ENCODE data around the gene ADAMTSL1.

Gene ADAMTSL1

GRCh38 chr9:18639911-18640310 lies 166.0 kb downstream of the ADAMTSL1 start:
- in situ Hi-C loops (cut with HindIII; ENCODE audit: low sequenced_read_pairs): no loop called here

- in situ Hi-C loops (cut with HindIII; ENCODE audit: low sequenced_read_pairs): no loop called here
Observed at GRCh38 chr9:18658804-18659705, 185.1 kb downstream of the ADAMTSL1 start.

GRCh38 chr9:18660001-18660400 lies 186.0 kb downstream of the ADAMTSL1 start:
- in situ Hi-C loops (cut with HindIII; ENCODE audit: low sequenced_read_pairs): no loop called here

DNA sequence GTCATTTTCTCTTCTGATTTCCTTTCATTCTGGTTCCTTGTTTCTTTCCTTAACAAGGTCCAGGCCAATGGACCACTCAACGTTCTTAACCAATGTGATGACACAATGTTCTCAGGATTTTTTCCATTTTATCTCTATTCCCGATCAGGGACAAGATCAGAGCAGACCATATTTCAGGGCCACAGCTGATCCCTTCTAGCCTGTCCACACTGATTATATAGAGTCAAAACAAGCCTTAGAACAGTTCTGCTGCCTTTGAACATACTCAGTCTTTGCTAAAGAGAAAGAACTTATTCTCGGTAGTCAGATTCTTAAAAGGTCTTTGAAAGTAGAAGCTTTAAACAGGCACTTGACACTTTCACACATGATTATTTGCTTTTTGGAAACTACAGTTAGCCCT lies 188.4 kb downstream of the ADAMTSL1 start:
- in situ Hi-C loops (cut with HindIII; ENCODE audit: low sequenced_read_pairs): no loop called here

DNA sequence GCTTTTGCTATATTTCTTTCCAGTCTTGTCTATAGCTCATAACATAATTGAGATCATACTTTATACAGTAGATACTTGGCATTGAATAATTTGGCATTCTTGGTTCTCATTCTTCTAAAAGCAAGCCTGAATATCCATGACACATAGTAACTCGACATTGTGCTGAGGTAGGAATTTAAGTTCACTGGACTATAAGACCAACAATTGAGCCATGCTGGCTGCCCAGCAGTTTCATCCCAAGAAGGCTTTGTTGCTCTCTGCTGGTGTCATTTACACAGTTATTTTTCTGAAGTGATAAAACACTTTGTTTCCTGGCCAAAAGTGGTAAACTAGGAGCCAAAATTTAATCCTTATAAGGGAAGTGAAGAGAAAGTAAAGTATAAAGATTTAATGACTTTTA lies 192.0 kb downstream of the ADAMTSL1 start:
- in situ Hi-C loops (cut with HindIII; ENCODE audit: low sequenced_read_pairs): no loop called here

DNA sequence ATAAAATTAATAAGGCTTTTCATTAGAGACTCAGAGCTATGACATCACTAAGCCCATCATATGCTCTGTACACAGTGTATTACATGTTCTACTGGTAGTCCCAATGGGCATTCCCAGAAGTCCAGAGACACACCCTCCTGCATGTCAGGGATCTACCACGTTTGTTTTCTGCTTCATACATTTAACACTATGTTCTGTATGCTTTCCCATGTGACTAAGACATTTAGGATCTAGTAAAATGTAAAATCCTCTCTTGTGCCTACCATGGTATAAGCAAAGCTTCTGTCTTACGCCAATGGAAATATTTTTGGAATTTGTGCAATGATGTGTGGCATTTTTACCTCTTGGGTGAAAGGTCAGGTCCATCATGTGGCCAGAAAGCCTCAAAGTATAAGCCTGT lies 192.4 kb downstream of the ADAMTSL1 start:
- in situ Hi-C loops (cut with HindIII; ENCODE audit: low sequenced_read_pairs): no loop called here

- in situ Hi-C loops (cut with HindIII; ENCODE audit: low sequenced_read_pairs): no loop called here
Observed at GRCh38 chr9:18666986-18667772, 193.2 kb downstream of the ADAMTSL1 start.

GRCh38 chr9:18668944-18669343 lies 195.0 kb downstream of the ADAMTSL1 start:
- in situ Hi-C loops (cut with HindIII; ENCODE audit: low sequenced_read_pairs): no loop called here

DNA sequence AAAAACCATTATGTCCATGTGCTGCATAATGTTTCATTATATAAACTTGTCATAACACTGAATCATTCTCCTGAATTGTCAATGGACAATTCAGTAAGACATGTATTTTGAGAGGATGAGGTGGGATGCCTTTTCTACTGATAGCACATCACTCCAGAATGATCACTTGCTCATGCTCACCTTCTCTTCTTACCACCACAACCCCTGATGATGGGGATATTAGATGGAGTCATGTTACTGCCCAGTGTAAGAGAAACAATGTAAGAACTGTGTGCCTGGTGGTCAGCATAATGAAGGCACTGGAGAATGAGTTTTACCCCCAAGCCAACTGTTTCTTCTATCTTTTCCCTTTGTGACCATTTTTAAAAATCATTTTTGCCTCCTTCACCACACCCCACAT lies 198.8 kb downstream of the ADAMTSL1 start:
- in situ Hi-C loops (cut with HindIII; ENCODE audit: low sequenced_read_pairs): no loop called here

GRCh38 chr9:18673179-18673578 lies 199.2 kb downstream of the ADAMTSL1 start:
- in situ Hi-C loops (cut with HindIII; ENCODE audit: low sequenced_read_pairs): no loop called here

DNA sequence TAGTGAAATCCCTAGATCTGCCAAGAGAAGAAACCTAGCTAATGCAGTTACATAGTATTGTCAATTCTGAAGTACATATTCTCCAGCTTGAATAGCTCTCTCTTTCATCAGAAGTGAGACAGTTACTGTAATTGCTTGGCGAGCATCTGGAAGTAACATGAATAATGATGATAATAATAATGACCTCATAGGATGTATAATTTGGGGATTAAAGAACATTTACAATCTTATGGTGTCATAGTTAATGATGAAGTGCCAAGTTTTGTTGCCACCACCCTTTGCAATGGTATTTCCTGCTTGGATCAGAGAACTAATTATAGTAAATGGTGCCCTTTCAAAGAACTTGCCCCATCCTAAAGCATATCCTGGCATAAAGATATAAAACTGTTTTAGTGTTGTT lies 201.4 kb downstream of the ADAMTSL1 start:
- in situ Hi-C loops (cut with HindIII; ENCODE audit: low sequenced_read_pairs): no loop called here

GRCh38 chr9:18675973-18676372 lies 202.0 kb downstream of the ADAMTSL1 start:
- in situ Hi-C loops (cut with HindIII; ENCODE audit: low sequenced_read_pairs): no loop called here

DNA sequence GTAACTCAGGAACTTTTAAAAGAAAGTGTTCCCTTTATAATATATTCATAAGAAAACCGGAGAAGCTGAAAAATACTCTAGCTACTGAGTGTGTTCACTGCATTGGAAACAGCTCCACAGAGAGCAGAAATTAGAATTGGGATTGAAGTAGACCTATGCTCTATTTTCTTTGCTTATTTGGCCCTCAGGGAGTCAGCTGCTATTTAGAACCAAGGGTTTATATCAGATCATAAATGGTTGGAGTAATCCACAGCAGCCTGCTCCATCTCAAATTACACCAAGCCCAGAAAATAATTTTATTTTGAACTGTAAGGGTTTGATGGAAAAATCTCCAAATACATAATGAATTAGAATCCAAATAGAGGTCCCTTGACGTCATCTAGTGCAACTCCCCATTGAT lies 202.6 kb downstream of the ADAMTSL1 start:
- in situ Hi-C loops (cut with HindIII; ENCODE audit: low sequenced_read_pairs): no loop called here

DNA sequence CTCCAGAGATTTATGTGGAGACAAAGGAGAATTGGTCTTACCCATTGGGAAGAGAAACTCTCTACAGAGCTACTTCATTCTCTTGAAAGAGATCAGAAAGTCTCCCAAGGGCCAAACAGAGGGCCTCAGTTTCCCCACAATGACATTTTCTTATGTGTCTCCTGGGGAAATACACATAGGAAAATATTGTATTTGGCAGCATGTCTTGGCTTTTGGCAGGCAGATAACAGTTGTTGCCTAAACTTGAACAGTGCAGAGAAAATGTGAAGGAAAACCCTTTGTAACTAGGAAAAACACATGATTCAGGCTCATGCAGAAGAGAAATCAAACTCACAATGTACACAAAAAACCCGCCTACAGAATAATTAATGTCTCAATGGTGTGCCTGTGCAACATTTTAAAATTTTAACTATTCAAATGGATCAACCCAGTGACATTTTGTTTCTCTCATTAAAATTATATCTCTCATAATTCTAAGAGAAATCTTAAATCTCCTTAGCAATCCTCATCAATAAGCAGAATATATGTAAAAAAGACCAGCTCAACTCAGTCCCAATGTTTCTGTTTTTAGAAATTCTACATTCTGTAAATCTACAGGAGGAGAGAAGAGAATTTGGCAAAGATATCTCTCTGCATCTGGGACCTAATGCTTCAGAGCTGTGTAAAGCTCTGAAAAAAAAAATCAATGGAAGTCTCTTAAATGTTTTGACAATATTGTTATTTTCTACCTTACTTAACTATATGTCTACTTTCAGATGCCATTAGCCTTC lies 205.1 kb downstream of the ADAMTSL1 start:
- in situ Hi-C loops (cut with HindIII; ENCODE audit: low sequenced_read_pairs): no loop called here

DNA sequence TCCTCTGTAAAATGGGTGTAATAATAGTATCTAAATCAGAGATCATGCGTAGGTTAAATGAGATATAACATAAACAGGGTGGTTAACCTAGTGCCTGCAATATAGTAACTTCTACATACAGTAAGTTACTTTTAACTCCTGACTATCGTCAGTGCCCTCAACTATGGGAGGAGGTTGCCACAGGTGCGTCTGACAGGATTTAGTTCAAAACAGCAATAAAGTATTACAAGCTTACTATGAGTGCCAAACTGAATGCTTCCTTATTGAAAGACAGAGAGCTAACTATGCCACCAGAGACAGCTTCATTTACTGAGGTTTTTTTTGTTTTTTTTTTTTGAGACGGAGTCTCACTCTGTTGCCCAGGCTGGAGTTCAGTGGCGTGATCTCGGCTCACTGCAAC lies 209.0 kb downstream of the ADAMTSL1 start:
- in situ Hi-C loops (cut with HindIII; ENCODE audit: low sequenced_read_pairs): no loop called here

DNA sequence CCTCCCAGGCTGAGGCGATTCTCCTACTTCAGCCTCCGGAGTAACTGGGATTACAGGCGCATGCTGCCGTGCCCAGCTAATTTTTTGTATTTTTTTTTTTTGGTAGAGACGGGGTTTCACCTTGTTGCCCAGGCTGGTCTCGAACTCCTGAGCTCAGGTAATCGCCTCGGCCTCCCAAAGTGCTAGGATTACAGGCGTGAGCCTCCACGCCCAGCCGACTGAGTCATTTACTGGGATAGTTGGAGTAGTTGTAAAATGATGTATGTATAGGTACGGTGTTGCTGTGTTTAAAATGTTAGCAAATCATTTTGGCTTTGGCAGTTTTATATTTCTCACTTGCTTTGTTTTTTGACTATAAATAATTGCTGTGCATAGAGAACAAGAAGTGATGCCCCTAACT lies 209.4 kb downstream of the ADAMTSL1 start:
- in situ Hi-C loops (cut with HindIII; ENCODE audit: low sequenced_read_pairs): no loop called here

- in situ Hi-C loops (cut with HindIII; ENCODE audit: low sequenced_read_pairs): no loop called here
Observed at GRCh38 chr9:18683851-18684250, 209.9 kb downstream of the ADAMTSL1 start.

DNA sequence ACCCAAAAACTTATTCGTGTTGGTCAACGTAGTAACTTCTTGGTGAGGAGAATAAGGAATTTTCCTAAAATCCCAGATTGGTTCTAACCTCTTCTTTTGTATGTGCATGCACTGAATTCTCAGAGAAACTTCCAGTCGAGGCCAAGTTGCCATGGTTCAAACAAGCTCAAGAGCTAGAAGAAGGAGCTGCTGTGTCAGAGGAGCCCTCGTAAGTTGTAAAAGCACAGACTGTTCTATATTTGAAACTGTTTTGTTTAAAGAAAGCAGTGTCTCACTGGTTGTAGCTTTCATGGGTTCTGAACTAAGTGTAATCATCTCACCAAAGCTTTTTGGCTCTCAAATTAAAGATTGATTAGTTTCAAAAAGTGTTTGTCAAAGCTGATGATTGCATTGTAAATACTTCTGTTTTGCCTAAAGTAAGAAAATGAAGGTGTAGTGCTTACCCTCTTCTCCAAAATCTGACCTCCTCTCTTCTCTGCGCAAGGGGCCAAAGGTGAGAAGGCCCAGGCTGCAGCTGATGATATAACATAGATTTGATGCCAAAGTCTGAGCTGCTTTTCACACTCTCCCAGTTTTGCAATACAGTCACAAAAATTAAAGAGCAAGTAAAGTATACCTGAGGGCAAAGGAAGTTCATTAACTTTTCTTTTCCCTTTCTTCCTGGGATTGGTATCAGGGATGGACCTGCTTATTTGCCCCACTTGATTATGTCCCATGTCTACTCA lies 210.8 kb downstream of the ADAMTSL1 start:
- in situ Hi-C loops (cut with HindIII; ENCODE audit: low sequenced_read_pairs): no loop called here

GRCh38 chr9:18688581-18689565 lies 214.9 kb downstream of the ADAMTSL1 start:
- in situ Hi-C loops (cut with HindIII; ENCODE audit: low sequenced_read_pairs): no loop called here
